ENCODE measurements around the gene RASSF4.

DNA sequence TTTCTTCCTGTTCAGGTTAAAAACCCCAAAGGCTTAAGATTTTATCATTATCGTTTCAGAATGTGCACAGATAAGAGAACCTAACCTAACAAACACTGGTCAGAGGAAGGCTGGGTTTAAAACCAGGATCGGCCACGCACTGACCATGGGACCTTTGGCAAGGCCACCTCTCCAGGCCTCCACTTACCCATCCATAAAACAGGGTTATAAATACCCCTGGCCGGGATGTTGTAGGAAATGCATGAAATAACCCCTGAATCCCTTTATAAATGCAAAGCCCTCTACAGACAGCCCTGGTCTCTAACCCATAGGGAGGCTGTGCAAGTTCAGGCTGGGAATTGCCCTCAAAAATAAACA, 18.6 kb downstream of the RASSF4 start:
- TF ChIP-seq, protein P1, sequence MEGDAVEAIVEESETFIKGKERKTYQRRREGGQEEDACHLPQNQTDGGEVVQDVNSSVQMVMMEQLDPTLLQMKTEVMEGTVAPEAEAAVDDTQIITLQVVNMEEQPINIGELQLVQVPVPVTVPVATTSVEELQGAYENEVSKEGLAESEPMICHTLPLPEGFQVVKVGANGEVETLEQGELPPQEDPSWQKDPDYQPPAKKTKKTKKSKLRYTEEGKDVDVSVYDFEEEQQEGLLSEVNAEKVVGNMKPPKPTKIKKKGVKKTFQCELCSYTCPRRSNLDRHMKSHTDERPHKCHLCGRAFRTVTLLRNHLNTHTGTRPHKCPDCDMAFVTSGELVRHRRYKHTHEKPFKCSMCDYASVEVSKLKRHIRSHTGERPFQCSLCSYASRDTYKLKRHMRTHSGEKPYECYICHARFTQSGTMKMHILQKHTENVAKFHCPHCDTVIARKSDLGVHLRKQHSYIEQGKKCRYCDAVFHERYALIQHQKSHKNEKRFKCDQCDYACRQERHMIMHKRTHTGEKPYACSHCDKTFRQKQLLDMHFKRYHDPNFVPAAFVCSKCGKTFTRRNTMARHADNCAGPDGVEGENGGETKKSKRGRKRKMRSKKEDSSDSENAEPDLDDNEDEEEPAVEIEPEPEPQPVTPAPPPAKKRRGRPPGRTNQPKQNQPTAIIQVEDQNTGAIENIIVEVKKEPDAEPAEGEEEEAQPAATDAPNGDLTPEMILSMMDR (conservative IDR thresholded peaks at IDR 0.05), result no peak
- no peak for TF ChIP-seq ZFX (IDR thresholded peaks at IDR 0.05)

Measured in C4-2B (cell line).